ENCODE data around the gene TANK. TPM values are rescaled to one million over a fixed set of nuclear protein-coding genes. Genes with fewer than 3 reads are reported as not detected.

The TANK gene
- total RNA-seq, 1 donor from 2014 or later: 150 TPM

GRCh38 chr2:161230959-161231358, 70.7 kb downstream of the TANK start:
- no peak for ATAC-seq (ENCODE audit: low read depth)
- intact Hi-C loops (cut with micrococcal nuclease): no loop called here
- POLR2A ChIA-PET: no interaction called here

GRCh38 chr2:161232571-161232970, 72.3 kb downstream of the TANK start:
- POLR2A ChIA-PET: interaction anchor here (0.7 kb wide), 1 partner anchor 10 kb away, joined by 3 read pairs; no protein-coding TSS in a partner anchor

More at GRCh38 chr2:161230959-161231358, 70.7 kb downstream of the TANK start:
- no peaks in the 10 kb centered on the region for H3K27me3 Mint-ChIP-seq
- peaks cover 5% of the 10 kb centered on the region for H3K4me1 Mint-ChIP-seq
- H3K9me3 Mint-ChIP-seq: no peaks in the 10 kb centered on the region
- DNase-seq: no peak
- CTCF ChIA-PET: interaction anchor here (3.4 kb wide), 2 partner anchors 8 to 42 kb away, joined by 13 to 16 read pairs; no protein-coding TSS in a partner anchor
- TF ChIP-seq CTCF (IDR thresholded peaks at IDR 0.05): no peak
- H3K27ac Mint-ChIP-seq: no peak overlapping the region
- no peak overlapping the region for H3K4me3 Mint-ChIP-seq
- H3K36me3 Mint-ChIP-seq (ENCODE audit: low read depth): peaks cover 63% of the 10 kb centered on the region

GRCh38 chr2:161233858-161234431, 73.7 kb downstream of the TANK start:
- intact Hi-C loops (cut with micrococcal nuclease): loop anchor here (1.0 kb wide), 1 partner anchor 9 kb away; no protein-coding TSS in a partner anchor
- POLR2A ChIA-PET: no interaction called here
- Mint-ChIP-seq H3K27ac (no peak overlapping the region), H3K36me3 (ENCODE audit: low read depth) (peaks cover 56% of the 10 kb centered on the region), H3K27me3 (peaks cover 2% of the 10 kb centered on the region), H3K9me3 (no peaks in the 10 kb centered on the region), H3K4me3 (no peak overlapping the region), H3K4me1 (peaks cover 25% of the 10 kb centered on the region)
- CTCF ChIA-PET: interaction anchor here (0.6 to 3.4 kb wide), 2 partner anchors 11 to 238 kb away, joined by 3 to 16 read pairs; no protein-coding TSS in a partner anchor
- DNase-seq (no peak), ATAC-seq (ENCODE audit: low read depth) (no peak)
- no peak for TF ChIP-seq CTCF (IDR thresholded peaks at IDR 0.05)

More at GRCh38 chr2:161232571-161232970, 72.3 kb downstream of the TANK start:
- no peak for TF ChIP-seq CTCF (IDR thresholded peaks at IDR 0.05)
- Mint-ChIP-seq H3K9me3 (no peaks in the 10 kb centered on the region), H3K27ac (no peak overlapping the region), H3K36me3 (ENCODE audit: low read depth) (peaks cover 64% of the 10 kb centered on the region), H3K4me3 (no peak overlapping the region), H3K4me1 (peaks cover 17% of the 10 kb centered on the region), H3K27me3 (no peaks in the 10 kb centered on the region)
- DNase-seq: no peak
- CTCF ChIA-PET: interaction anchor here (0.8 to 3.4 kb wide), 4 partner anchors 10 to 44 kb away, joined by 3 to 16 read pairs (median 8); no protein-coding TSS in a partner anchor
- intact Hi-C loops (cut with micrococcal nuclease): no loop called here
- no peak for ATAC-seq (ENCODE audit: low read depth)

GRCh38 chr2:161234627-161235026, 74.4 kb downstream of the TANK start:
- POLR2A ChIA-PET: interaction anchor here (0.6 kb wide), 1 partner anchor 70 kb away, joined by 6 read pairs; no protein-coding TSS in a partner anchor
- TF ChIP-seq CTCF (IDR thresholded peaks at IDR 0.05): no peak
- Mint-ChIP-seq H3K27me3 (peaks cover 2% of the 10 kb centered on the region), H3K4me3 (no peak overlapping the region), H3K9me3 (no peaks in the 10 kb centered on the region), H3K36me3 (ENCODE audit: low read depth) (peaks cover 49% of the 10 kb centered on the region), H3K27ac (no peak overlapping the region), H3K4me1 (peaks cover 27% of the 10 kb centered on the region)
- intact Hi-C loops (cut with micrococcal nuclease): loop anchor here (1.0 to 5.0 kb wide), 2 partner anchors 9 to 72 kb away; partner anchors contain the start of gene TANK
- CTCF ChIA-PET: interaction anchor here (3.4 kb wide), 1 partner anchor 12 kb away, joined by 16 read pairs; no protein-coding TSS in a partner anchor
- no peak for ATAC-seq (ENCODE audit: low read depth)
- no peak for DNase-seq

All from activated B cell treated with CpG ODN at 0.5 μM for 24 hours (primary cell).